NCI-H1417 (cell line): ENCODE measurements around the gene MKI67.
"Not testable (repeated sequence)": the region's sequence is repeated elsewhere in the genome, so short reads cannot be mapped to it uniquely, and the experiment has no call there.

Source experiments
- DNase-seq, 3 experiments: peaks; one replicate each; lab custom pipeline; 2025; lab: John Stamatoyannopoulos, UW

Gene MKI67, protein sequence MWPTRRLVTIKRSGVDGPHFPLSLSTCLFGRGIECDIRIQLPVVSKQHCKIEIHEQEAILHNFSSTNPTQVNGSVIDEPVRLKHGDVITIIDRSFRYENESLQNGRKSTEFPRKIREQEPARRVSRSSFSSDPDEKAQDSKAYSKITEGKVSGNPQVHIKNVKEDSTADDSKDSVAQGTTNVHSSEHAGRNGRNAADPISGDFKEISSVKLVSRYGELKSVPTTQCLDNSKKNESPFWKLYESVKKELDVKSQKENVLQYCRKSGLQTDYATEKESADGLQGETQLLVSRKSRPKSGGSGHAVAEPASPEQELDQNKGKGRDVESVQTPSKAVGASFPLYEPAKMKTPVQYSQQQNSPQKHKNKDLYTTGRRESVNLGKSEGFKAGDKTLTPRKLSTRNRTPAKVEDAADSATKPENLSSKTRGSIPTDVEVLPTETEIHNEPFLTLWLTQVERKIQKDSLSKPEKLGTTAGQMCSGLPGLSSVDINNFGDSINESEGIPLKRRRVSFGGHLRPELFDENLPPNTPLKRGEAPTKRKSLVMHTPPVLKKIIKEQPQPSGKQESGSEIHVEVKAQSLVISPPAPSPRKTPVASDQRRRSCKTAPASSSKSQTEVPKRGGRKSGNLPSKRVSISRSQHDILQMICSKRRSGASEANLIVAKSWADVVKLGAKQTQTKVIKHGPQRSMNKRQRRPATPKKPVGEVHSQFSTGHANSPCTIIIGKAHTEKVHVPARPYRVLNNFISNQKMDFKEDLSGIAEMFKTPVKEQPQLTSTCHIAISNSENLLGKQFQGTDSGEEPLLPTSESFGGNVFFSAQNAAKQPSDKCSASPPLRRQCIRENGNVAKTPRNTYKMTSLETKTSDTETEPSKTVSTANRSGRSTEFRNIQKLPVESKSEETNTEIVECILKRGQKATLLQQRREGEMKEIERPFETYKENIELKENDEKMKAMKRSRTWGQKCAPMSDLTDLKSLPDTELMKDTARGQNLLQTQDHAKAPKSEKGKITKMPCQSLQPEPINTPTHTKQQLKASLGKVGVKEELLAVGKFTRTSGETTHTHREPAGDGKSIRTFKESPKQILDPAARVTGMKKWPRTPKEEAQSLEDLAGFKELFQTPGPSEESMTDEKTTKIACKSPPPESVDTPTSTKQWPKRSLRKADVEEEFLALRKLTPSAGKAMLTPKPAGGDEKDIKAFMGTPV (N-terminal part only)

DNA sequence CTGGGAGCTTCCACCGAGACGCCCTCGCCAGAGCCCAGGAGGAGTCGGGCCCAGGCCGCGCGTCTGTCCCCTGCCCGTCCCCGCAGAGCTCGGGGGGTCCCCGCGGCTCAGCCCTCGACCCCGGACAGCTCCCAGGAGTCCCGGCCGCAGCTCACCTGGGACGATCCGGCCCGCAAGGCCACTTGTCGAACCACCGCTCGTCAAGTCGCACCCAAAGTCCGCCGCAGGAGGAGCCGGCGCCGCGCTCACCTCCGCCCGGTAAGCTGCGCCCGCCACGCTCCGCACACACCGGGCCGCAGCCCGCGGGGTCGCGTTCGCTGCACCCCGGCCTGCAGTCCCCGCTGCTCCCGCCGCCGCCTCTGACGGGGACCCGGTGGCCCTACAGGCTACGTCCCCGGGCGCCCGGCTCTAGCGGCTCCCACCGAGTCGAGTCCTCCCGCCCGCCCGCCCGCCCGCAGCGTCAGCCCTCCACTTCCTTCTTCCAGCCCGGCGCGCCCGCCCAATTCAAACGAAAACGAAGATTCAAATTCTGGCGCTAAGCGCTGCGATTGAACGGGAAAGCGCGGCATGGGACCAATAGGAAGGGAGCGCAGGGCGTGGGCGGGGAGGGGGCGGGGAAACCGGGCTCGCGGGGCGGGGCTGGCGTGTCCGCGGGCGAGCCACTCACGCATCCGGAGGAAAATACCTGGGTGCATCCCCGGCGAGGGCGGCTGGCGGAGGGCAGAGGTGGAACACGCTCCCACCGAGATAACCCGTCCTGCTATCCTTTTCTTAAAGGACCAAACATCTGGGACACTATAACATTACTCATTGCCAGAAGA, at the start of gene MKI67:
Gene MKI67, minus strand, starts transcription at position 480 of the 821 bp plus-strand sequence. CDS start 756 bp downstream, outside the sequence.
- peak; percentile 83 to 93 (median 90) for DNase-seq

DNA sequence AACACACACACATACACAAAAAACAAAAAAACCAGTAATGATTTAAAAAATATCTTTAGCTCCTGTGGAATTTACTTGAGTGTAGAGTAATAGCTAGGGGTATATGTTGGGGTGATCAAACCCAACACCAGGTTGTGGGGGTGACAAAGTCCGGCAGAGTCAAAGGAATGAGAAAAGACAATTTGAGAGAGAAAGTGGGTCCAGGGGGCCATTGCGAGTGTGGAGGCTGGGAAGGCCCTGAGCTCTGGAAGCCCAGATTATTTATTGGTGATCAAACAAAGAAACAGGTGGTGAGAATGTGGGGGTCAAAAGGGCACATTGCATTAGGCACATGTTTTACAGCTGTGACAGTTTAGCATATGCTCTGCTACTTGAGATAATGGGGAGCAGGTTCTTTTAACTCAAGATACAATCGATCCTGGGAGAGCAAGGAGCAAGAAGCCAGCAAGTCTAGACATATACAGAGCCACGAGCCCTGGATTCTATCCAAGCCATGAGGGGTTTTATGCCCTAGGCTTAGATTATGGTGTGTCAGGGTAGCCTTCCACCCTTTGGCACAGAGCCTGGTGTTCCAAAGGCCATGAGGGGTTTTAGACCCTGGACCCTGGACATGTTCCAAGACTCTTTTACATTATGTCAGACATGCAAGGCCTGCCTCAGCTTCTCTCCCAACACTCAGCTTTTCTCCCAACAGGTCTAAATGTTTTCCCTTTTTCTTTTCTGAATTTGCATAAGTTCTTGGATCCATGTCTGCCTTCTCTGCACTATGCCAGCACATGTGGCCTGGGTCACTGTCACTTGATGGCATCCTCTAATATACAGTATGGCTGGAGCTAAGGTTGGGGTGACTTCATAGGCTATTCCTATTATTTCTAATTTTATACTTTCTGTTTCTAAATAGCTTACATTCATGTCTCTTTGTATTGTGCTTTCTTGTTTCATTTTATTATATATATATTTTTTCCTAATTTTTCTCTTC, 48.6 kb upstream of the MKI67 start:
- no peak for DNase-seq

DNA sequence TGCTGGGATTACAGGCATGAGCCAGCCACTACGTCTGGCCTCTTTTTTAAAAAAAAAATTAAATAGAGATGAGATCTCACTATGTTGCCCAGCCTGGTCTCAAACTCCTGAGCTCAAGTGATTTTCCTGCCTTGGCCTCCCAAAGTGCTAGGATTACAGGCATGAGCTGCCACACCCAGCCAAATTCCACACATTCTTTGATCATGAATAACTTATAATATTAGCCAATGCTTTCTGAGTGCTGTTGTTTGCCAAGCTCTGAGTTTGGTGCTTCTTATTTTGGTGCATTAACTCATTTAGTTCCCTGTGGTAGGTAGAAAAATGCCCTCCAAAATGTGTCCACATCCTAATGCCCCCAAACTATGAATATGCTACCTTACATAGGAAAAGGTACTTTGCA, 47.2 kb upstream of the MKI67 start:
- DNase-seq, result no peak

DNA sequence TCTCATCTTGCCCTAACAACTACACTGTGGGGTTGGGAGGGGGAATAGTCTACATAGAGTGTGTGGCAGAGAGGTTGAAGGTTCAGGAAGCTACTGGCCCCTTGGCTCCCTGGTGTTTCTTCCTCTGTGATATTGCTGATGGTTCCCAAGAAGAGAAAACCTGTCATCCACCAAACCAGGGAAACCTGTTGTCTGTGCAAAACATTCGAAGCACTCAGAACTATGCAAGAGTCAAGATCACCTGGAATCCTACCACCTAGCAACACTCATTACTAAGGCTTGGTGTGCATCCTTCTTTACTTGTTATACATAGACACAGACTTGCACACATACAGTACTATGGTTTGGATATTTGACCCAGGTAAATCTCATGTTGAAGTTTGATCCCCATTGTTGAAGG, 46.5 kb upstream of the MKI67 start:
- no peak for DNase-seq

DNA sequence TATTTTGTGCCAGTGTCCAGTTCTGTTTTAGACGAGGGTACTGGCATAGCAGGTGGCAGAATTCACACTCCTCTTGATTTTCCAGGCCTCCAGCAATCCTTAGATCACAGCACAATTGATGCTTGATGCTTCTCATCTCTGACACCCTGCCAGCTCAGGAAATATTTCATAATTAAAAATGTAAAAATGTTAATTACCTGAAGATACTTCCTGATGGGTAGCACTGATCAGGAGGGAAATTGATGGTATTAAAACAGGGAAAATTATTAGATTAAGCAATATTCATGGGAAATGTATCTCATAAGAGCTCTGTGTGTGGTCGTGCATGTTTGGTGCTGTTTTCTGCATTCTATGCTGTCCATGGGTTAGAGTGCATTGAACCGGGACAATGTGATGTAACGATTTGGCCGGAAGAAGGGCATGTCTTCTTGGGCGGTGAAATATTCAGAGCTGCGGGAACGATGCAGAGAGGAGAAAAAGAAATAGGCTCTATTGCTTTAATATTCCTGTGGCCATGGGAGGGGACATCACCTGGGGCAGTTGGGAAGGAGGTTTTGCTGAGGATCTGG, 43.7 kb upstream of the MKI67 start:
- no peak for DNase-seq

DNA sequence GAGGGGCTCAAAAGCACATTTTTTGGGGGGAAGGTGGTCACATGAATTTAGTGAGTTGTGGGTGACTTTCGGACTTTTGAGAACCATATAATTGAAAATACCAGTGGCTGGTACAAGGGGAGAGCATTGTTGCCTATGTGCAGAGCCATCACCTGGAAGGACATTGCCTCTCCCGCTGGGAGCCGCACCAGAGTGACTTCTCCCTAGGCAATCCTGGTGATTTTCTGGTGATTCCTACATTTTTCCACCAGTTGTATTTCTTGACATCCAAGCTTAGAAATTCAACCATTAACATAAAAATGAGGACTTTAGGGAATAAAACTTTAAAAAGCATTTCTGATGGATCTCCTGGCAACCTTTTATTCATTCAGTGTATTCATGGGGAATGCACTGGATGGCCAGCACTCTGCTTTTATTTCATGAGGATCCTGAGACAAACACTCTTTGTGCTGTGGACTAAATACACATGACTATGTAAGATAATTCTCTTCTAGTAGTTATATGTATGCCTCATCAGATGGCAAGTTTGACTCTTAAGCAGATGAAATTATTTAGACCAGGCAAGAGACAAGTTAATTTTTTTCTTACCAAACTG, 41.8 kb upstream of the MKI67 start:
- no peak for DNase-seq

DNA sequence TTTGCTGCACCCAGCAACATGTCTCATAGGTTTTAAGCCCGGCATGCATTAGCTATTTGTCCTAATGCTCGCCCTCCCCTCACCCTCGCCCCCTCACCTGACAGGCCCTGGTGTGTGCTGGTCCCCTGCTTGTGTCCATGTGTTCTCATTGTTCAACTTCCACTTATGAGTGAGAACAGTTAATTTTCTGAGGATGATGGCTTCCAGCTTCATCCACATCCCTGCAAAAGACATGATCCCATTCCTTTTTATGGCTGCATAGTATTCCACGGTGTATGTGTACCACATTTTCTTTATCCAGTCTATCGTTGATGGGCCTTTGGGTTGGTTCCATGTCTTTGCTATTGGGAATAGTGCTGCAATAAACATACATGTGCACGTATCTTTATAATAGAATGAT, 40.9 kb upstream of the MKI67 start:
- not testable (repeated sequence) for DNase-seq

DNA sequence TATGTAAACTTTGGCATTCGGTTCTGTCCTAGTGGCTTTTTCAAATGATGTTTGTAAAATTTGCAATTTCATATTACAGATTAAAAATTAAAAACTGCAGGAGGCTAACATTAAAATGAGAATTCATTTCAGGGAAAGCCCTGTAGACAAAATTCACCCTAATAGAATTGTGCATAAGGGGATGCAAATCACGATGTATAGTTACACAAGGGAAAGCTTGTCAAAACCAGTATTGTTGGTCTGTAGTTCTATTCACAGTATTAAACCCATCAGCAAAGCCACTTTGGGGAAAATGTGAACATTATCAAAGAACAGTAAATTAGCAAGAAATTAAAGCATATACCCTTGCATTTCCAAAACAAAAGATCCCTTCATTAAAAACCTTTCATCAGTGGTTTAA, 39.9 kb upstream of the MKI67 start:
- DNase-seq, result no peak

DNA sequence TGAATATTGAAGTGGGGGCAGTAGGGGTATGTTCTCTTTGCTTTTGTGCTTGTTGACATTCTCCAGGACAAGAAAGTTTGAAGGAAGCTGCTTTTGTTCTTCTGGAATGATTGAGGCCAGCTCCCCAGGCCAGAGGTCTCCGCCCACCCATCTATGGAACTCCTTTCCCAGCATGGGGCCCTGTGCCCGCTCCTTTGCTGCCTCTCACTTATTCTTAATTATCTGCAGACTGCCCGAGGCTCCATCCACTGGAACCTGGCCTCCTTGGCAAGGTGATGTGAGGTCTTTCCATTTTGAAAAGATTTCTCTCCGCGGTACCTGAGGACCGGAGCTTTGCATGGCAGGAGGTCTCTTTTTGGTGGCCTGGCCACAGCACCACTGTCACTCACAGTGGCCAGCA, 39.3 kb upstream of the MKI67 start:
- DNase-seq, result no peak

DNA sequence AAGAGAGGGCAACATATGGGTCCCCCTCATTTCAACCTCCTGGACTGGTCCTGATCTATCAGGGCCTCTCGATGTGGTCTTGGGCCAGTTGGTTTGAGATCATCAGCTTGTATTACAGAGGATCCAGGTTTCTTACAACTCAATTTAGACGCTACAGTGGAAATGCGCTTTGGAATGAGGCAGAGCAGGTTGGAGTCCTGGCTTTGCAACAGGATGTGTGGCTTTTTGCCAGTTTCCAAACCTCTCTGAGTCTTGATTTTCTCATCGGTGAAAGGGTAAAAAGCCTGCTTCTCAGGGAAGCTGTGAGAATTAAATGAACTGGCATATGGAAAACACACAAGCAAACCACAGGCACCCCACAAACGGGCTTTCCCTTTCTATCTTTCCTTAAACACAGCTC, 37.5 kb upstream of the MKI67 start:
- DNase-seq, result no peak

DNA sequence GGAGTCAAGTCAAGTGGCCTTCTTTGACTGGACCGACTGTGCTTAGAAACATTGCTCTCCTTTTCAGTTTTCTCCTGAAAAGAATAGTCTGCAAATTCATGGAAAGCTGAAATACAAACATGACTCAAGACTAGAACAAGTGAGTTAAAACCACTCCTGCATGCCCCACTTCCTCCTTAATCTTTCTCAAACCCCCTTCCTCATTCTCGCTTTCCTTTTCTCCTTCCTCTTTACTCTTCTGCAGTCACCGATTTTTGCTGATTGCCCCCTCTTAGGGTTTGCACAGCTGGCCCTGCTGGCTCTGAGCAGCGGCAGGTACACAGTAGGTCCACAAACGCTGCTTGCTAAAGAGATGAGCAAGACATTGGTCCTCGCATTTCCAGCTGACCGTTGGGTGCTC, 34.8 kb upstream of the MKI67 start:
- no peak for DNase-seq

DNA sequence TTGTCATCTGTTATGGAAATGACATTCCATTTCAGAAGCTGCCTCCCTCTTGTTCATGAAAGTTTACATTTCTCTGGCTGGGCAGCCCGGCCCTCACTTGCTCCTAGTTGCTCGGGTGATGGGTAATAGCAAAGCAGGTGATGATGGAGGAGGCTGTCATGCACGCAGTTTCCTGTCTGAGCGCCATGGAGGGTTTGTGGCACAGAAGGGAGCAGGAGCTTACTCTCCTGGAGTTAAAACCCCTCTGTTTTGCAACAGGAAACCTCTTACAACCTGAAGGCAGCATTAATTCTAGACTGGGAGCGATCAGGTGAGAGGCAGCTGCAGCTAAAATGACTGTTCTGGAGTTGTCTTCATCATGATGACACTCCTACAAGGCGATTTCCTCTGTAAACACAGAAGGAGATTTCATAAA, 34.1 kb upstream of the MKI67 start:
- peak in 2 of 3 experiments; percentile 4 to 34 for DNase-seq

DNA sequence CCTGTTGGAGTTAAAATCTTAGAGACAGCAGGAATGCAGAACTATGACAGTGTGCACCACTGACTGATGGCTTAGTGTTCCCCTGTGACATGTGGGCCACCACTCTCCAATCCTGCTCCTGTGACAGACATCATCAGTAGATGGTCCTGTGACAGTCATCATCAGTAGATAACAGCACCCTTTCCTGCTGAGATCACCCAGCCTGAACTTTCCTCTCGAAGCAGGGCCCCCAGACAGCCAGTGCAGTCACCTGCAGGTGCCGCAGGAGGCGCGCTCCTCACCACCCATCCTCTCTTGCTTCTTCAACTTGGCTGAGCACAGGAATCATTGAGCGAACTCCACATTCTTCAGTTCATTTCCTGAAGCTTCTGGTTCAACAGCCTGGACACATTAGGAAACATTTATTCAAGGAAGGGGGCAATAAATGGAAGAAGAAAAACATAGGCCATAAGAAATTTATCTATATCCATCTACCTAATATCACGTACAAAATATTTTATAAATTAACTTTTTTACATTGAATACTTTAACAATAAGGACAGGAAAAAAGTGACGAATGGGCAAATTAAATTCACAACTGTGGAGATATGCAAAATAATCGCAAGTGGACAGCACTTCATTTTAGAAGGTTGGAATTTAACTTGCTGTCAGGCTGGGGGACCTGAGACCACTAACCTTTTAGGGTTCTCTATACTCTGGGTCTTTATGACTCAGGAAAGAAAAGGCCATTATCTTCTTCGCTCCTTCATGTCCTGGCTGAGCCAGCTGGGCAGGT, 32.0 kb upstream of the MKI67 start:
- DNase-seq, result no peak

DNA sequence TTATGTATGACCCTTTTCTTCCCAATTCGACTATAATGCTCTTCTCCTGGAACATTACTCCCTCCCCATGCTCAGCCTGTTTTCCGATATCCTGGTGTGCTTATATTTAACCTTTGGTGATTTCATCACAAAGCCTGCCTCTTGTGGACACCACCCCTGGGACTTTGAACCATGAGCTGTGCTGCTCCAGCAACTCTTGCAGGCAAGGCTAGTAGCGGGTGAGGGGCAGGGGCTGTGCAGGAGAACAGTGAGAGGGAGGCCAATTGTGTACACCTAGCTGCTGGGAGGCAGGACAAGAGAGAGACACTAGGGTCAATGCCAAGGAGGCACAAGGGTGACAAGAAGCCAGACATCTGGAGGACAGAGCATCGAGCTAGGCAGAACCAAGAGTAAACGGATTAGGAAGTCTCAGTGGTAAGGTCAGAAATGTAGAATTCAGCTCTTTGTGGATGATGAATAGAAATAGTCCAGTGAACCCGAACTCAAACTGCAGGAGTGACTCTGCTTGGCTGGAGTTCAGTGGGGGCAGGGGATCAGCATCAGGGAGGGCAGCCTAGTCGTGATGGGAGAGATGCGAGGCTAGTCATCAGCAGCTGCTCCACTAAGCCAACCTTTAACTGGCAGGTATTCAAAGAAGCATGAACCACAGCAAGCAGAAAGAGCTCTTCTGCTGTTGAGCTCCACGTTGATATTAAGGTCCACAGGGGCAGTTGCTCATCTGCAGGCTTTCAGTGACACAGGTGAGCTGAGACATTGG, 31.0 kb upstream of the MKI67 start:
- no peak for DNase-seq

DNA sequence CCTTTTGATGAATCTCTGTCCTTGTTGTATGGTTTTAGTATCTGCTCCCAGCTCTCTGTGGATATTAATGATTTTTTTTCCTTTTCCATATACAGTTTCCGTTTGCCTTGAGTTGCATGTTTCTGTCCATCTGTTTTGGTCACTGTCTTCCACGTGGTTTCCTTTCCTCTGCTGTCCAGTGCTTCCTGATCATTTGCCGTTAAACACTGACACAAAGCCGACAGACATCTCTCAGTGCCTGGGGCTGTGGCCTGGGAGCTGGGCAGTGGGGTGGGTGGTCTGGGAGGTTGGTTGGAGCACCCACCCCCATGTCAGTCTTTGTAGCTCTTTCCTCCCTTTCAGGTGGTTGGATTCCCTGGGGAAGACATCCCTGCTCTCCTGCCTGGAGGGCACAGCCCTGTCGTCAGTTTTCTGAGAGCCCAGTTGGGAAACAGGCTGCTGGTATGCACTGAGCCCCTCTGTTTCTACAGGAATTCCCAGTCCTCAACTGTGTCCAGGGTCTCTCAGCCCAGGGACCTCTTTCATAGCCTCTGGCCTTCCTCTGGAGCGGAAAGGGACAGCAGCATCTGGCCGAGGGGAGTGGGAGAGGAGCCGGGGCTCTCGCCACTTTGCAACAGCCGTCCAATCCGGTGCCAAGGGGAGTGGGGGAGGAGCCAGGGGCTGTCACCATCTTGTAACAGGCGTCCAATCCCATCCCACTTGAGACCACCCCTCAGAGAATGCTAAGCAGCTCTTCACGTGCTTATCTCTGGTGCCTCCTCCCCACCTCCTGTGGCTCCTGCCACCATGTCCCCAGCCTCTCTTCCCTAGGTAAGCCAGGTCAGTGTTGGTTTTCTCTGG, 26.7 kb upstream of the MKI67 start:
- no peak for DNase-seq

DNA sequence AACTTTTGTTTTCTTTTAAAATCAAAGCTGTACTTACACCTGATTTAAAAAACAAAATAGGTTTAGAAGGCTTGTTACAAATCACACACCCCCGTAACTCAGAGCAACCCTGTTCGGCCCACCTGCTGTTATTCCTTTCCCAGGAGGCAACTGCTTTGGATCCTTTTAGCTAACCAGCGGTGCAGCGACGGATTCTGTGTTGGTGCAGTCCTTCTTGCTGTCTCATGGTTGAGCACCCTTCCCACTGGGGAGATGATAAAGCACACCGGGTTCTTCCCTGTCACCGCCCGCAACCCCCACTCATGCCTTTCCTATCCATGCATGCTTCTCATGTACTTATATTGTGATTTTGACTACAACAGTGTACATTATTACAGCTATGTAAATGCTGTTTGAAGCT, 24.8 kb upstream of the MKI67 start:
- DNase-seq, result peak in 1 of 3 experiments; percentile 0

DNA sequence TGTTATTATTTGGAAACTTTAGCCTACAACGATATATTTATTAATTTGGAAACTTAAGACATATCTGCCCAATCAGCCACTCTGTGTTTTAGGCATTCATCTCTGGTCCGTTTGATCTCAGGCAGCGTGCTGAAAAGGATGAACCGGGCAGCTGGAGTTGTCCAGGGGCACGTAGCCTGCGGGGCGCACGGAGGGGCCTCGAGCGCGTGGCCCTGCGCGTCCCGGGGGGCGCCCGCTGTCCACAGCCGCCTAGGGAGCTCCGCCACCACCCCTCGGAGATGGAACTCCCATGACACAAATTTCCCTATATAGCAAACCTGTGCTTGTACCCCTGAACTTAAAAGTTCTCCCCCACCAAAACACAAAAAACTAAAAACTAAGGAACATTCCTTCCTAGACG, 24.3 kb upstream of the MKI67 start:
- no peak for DNase-seq
